Heart left ventricle (tissue), 16 donors: Measurements from ENCODE around the gene TNFSF4. TPM values are rescaled to one million over a fixed set of nuclear protein-coding genes. Genes with fewer than 3 reads are reported as not detected.

Experiments
- ATAC-seq, 4 donors: fragments of 200-7000 bp; cut with Tn5 transposase; one replicate each; pipeline ENCODE4 v1.9.1; 2020 to 2022; ENCODE audit warnings: moderate library complexity in 4 of 4, mild to moderate bottlenecking in 3 of 4, moderate number of reproducible peaks in 1 of 4
- DNase-seq, 5 donors: peaks; one replicate each; pipeline ENCODE4 v3.0.0-alpha.2; 2020
- H3K27ac ChIP-seq, 12 donors: fragments of 200-600 bp; sonication (generic) in 4 of 12; one replicate each; pipeline versions ENCODE4 v1.5.0 to v1.8.0; 2016 to 2022; ENCODE audit warnings: mild to moderate bottlenecking in 2 of 12
- H3K27me3 ChIP-seq, 9 donors: fragments of 200-600 bp; sonication (generic) in 2 of 9; one replicate each; pipeline versions ENCODE4 v1.5.1 to v1.8.0; 2016 to 2022; ENCODE audit warnings: mild to moderate bottlenecking in 3 of 9
- H3K36me3 ChIP-seq, 9 donors: fragments of 200-600 bp; sonication (generic) in 2 of 9; one replicate each; pipeline versions ENCODE4 v1.5.0 to v1.8.0; 2018 to 2022; ENCODE audit warnings: mild to moderate bottlenecking in 2 of 9
- H3K4me1 ChIP-seq, 12 donors: fragments of 200-600 bp; sonication (generic) in 4 of 12; one replicate each; pipeline versions ENCODE4 v1.5.0 to v1.8.0; 2016 to 2022; ENCODE audit warnings: mild to moderate bottlenecking in 3 of 12
- H3K4me3 ChIP-seq, 12 donors: fragments of 200-600 bp; sonication (generic) in 4 of 12; one replicate each; pipeline versions ENCODE4 v1.5.0 to v1.8.0; 2017 to 2022; ENCODE audit warnings: mild to moderate bottlenecking in 9 of 12, moderate library complexity in 4 of 12
- H3K9me3 ChIP-seq, 12 donors: fragments of 200-600 bp; sonication (generic) in 4 of 12; one replicate each; pipeline versions ENCODE4 v1.5.0 to v1.8.0; 2016 to 2022; ENCODE audit warnings: mild to moderate bottlenecking in 1 of 12
- CTCF ChIP-seq, 12 donors: fragments of 200-600 bp; sonication (generic) in 4 of 12; IDR thresholded peaks; one replicate each; pipeline versions ENCODE4 v1.5.0 to v1.8.0; 2018 to 2022; ENCODE audit warnings: antibody characterized with exemption in 12 of 12, mild to moderate bottlenecking in 5 of 12
- POLR2A ChIP-seq, 2 donors: fragments of 450-650 bp; IDR thresholded peaks; one replicate each; pipeline ENCODE4 v1.6.1; 2017; ENCODE audit warnings: antibody characterized with exemption in 2 of 2, mild to moderate bottlenecking in 2 of 2, moderate library complexity in 2 of 2
- WGBS, 4 donors: extraction: QIAGEN DNeasy Blood & Tissue Kit in 2 of 4; methylation state at CpG; one replicate each; pipeline versions ENCODE4 v1.1.5 to v1.1.7; 2013 to 2018; 5-methylcytosine and 5-hydroxymethylcytosine counted together
- intact Hi-C, 10 donors: fragments of 100-400 bp; cut with DNase I; formaldehyde crosslinking; loops; one replicate each; pipeline versions ENCODE4 v1.11.1 to v1.14.2; 2022
- polyA plus RNA-seq, 2 donors: library from polyadenylated mRNA; stranded (reverse); fragments of 200-250 nt; gene quantifications; one replicate each; pipeline ENCODE4 v1.2.3, GENCODE V29; 2013
- total RNA-seq, 9 donors: library from RNA; depleted of rRNA in 2 of 9; stranded (reverse); fragments of >200 nt in 2 of 9; fragmentation: NEBNext Ultra II Directional in 3 of 9; extraction: Animal tissue kit (Norgen Biotek cat#: 25700) in 3 of 9; gene quantifications; one replicate each; pipeline versions ENCODE4 v1.1.0 to v1.2.4, GENCODE V29; 2016 to 2023
- donor health status: ischemic (EF 13 %, LVEDD 7.1; RV severe dilation, severe dysfunction).
- donor health status: healthy with polysubstance abuse.
- donor health status: DM: no; HTN: yes; CAD: no.
- donor health status: DM: no; HTN: no; CAD: no.
- donor health status: ischemic (EF 25% LVEDD 6.9; RV normal size, moderate dysfunction).
- donor health status: ischemic (EF 25% LVEDD 5.7; RV mildly dilated, moderate dysfunction).
- donor health status: healthy.
- donor health status: DM: yes; HTN: yes; CAD: no.
- donor health status: ischemic (EF 35%, LVEDD 5.7; RV mildly dilated, moderate dysfunction).
- donor health status: nonischemic (EF 11% LVEDD 7.7; RV severe dilation, severe dysfunction).
- donor health status: DM: yes; HTN: yes; CAD: no.
- donor health status: PGD.
- donor health status: ischemic (EF 29% LVEDD 5.4; RV normal size, mild dysfunction).
- donor health status: nonischemic (EF 23%, LVEDD 6.1; RV moderate dilation, normal function).

Gene TNFSF4
- total and polyA plus RNA-seq, 11 donors: 0.19 to 1.6 (median 0.60) TPM

GRCh38 chr1:173220157-173220556 lies 13.0 kb upstream of the TNFSF4 start:
- intact Hi-C loops: no loop called here
- Histone ChIP-seq H3K27me3 (no peaks in the 10 kb centered on the region), H3K36me3 (no peaks in the 10 kb centered on the region), H3K4me3 (no peak overlapping the region), H3K4me1 (no peaks in the 10 kb centered on the region), H3K9me3 (no peaks in the 10 kb centered on the region), H3K27ac (no peak overlapping the region)
- TF ChIP-seq CTCF (IDR thresholded peaks at IDR 0.05): no peak
- TF ChIP-seq POLR2A (IDR thresholded peaks at IDR 0.05): no peak
- ATAC-seq (no peak), DNase-seq (no peak)
- 78 to 88% (median 86%) methylated on average over 1 of the region's 1 CpG for WGBS, 4 donors

- Histone ChIP-seq H3K9me3 (no peaks in the 10 kb centered on the region), H3K4me1 (peaks cover 0 to 5% (median 0%) of the 10 kb centered on the region in 12 donors), H3K36me3 (no peaks in the 10 kb centered on the region), H3K4me3 (no peak overlapping the region), H3K27me3 (no peaks in the 10 kb centered on the region), H3K27ac (no peak overlapping the region)
- intact Hi-C loops: no loop called here
- no peak for TF ChIP-seq CTCF (IDR thresholded peaks at IDR 0.05)
- no peak for TF ChIP-seq POLR2A (IDR thresholded peaks at IDR 0.05)
- ATAC-seq: no peak
- 83 to 100% (median 94%) methylated on average over 1 of the region's 1 CpG for WGBS, 4 donors
- DNase-seq: no peak
Measured at GRCh38 chr1:173213665-173214064, 6.5 kb upstream of the TNFSF4 start.

DNA sequence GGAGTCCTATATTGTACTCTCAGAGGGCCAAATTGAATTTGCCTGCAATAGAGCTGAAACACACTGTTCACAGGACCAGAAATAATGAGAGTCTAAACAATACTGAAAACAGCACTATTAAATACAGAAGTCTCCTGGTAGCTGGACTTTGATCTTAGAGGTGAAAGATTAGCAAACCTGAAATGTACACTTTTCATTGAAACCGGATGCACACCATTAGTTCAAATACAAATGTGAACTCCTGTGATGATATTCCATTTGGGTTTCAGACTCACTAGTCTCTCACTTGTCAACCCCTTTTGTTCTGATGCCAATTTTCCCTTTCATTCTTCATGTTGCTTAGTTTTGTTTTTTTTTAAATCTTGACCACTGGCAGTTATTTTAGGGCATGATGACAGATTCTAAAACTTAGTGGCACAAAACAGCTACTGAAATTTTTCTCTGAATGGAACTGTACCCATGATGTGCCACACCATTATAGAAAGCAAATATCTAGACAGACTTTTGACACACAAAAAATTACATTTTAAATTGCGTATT lies 5.9 kb upstream of the TNFSF4 start:
- peaks cover 0 to 5% (median 0%) of the 10 kb centered on the region in 12 donors for H3K4me1 ChIP-seq
- H3K4me3 ChIP-seq: no peak overlapping the region
- no peaks in the 10 kb centered on the region for H3K27me3 ChIP-seq
- H3K27ac ChIP-seq: no peak overlapping the region
- TF ChIP-seq POLR2A (IDR thresholded peaks at IDR 0.05): no peak
- no peak for TF ChIP-seq CTCF (IDR thresholded peaks at IDR 0.05)
- WGBS, 4 donors: 85 to 97% (median 96%) methylated on average over 2 of the region's 2 CpGs
- no peak for DNase-seq
- intact Hi-C loops: no loop called here
- no peaks in the 10 kb centered on the region for H3K36me3 ChIP-seq
- no peaks in the 10 kb centered on the region for H3K9me3 ChIP-seq
- no peak for ATAC-seq

GRCh38 chr1:173210716-173211231 lies 3.6 kb upstream of the TNFSF4 start:
- H3K27ac ChIP-seq: no peak overlapping the region
- no peaks in the 10 kb centered on the region for H3K27me3 ChIP-seq
- H3K4me1 ChIP-seq: peaks cover 0 to 25% (median 4%) of the 10 kb centered on the region in 12 donors
- no peak for TF ChIP-seq POLR2A (IDR thresholded peaks at IDR 0.05)
- TF ChIP-seq CTCF (IDR thresholded peaks at IDR 0.05): no peak
- ATAC-seq: no peak
- intact Hi-C loops: no loop called here
- DNase-seq: no peak
- H3K9me3 ChIP-seq: no peaks in the 10 kb centered on the region
- WGBS, 4 donors: 57 to 75% (median 69%) methylated on average over 1 of the region's 1 CpG
- no peak overlapping the region for H3K4me3 ChIP-seq
- no peaks in the 10 kb centered on the region for H3K36me3 ChIP-seq
